GM19351 (cell line): Measurements from ENCODE around the gene DNM3.
A peak's percentile ranks its signal among the peaks of the same experiment; 100 is the strongest.
"Not testable (repeated sequence)": the region's sequence is repeated elsewhere in the genome, so short reads cannot be mapped to it uniquely, and the experiment has no call there.

ENCODE experiments used
- ATAC-seq: cut with Tn5 transposase; IDR thresholded peaks from one replicate; pipeline ENCODE4 v1.9.1; 2021; ENCODE audit warnings: mild to moderate bottlenecking, moderate library complexity; ENCODE audit not compliant: unreplicated experiment

The DNM3 gene

DNA sequence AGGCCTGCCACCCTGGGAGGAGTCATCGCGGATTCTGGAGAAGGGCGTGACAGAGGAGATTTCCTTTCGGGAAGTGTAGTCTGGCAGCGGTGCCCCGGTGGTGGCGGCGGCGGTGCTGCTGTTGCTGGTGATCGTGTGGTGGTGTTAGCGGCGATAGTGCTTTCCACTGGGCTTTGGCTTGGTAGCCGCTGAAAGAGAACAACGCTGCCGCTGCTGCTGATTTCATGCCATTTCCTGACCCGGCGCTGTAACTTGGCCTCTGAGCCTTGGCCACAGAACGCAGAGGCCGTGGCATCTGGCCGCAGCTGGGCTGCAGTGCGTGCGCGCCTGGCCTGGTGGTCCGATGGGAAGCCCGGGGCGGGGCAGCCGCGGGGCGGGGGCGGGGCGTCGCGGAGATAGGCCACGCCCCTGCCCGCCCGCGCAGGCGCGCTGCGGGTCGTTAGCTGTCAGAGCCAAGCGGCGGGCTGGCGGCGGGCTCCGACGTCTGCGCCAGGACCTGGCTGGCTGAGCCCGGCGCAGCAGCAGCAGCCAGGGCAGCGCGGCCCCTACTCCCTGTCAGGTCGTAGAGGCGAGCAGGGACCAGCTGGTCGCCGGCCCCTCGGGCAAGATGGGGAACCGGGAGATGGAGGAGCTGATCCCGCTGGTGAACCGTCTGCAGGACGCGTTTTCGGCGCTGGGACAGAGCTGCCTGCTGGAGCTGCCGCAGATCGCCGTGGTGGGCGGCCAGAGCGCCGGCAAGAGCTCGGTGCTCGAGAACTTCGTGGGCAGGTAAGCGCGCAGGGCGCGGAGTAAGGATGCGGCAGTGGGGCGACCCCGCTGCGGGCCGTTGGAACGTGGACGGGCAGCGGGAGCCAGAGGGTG lies at the start of gene DNM3:
Gene DNM3, plus strand, starts transcription at position 449 of the 861 bp plus-strand sequence. Its CDS starts 159 bp downstream, at position 608.
- peak; percentile 91 for ATAC-seq

DNA sequence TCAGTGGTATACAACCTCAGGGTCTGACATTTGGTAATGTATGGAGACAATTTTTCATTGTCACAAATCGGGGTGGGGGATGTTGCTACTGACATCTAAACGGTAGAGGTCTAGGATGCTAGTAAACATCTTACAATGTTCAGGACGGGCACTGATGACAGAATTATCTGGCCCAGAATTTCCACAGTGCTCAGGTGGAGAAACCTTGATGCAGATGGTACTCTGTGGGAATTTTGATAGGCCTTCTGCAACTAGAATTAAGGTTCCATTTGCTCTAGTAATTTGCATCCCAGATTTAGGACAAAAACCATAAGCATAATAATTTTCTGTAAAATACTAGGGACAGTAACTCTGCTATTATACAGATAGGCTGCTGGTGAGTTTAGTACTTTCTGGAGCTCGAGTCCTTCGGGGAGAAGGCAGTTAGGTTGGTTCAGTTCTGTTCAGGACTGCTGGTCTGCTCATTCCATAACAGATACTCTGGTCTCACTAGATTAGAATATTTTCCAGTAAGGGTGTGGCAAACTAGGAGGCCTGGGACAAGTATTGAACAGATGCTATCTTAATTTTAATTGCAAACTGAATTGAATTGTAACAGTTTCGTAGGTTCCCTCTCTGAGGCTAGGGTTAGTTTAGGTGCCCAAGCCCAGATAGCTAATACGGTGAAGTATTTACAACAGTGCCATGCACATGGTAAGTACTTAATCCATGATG lies 48.5 kb upstream of the DNM3 start:
- ATAC-seq: no peak

DNA sequence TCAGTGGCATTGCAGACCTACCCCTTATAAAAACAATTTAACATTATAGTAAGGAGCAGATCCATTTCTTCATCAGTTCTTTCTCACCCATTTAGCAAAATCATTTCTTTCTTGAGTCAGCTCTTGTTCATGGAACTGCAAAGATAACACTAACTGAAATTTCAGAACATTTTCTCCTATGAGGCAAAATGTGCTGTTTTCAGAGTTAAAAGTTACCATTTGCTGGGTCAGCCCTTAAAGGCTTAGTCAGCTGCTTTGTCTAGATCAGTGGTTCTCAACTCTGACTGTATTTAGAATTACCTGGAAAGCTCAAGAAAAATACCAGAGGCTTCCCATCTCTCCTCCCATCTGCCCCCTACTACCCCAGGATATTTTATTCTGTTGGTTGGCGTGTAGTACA lies 47.7 kb upstream of the DNM3 start:
- no peak for ATAC-seq

DNA sequence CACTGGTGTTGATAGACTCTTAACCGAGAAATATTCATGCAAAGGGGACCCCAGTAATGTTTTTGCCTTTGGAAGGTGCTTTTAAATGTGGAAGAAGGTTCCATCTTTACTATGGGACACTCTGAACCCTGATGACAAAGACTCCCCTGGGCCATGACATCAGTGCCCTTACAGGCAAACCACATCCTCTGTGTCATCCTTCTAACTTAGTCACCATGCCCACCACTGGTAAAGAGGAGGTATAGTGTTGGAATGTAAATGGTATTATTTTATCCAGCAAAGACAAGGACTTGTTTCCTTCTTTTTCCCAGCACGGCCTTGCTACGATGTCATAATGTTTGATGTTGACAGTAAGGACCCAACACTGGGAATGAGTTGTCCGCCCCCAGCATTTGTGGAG lies 47.2 kb upstream of the DNM3 start:
- ATAC-seq: no peak

DNA sequence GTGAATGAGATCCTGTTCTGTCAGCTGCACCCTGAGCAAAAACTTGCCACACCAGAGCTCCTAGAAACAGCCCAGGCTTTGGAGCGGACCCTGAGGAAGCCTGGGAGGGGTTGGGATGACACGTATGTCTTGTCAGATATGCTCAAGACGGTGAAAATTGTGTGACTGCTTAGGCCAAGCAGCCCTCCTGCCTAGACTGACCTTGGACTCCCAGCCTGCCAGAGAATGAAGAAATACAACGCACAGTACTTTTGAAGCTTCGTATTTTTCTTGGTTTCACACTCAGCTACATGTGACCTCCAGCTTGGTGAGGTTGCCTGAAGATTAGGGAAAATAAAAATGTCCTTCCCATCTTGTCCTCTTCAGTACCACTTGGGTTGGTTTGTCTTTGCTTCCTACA lies 44.7 kb upstream of the DNM3 start:
- ATAC-seq: no peak

DNA sequence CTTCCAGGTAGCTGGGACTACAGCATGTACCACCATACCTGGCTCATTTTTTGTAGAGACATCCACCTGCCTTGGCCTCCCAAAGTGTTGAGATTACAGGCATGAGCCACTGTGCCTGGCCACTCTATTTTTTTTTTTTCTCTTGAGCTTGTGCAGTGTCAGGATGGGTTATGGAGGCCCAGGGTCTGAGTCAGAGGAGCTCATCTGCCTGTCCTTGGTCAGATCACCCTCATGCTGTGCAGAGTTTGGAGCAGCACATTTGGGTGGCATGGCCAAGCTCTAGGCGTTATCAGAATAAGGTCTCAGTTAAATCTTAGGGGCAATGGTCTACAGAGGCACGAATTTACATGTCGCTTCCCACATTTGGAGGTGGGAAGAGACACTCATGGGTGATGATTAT lies 43.0 kb upstream of the DNM3 start:
- ATAC-seq: no peak

DNA sequence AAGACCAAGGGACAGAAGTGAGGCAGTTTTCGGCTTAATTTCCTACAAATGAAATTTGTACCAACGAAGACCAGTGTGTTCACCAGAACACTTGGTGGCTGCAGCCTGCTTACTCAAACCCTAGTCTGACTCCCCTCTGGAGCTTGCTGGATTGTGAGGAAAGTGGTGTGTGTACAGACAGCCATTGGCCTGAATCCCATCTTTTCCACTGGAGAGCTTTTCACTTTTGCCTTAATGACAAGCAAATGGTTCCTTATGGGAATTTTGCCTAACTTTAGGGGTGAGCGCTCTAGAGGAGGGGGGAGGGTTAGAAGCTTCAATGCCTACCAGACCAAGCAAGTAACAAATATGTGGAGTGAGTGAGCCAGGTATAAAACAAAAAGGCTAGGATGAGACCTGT lies 42.5 kb upstream of the DNM3 start:
- ATAC-seq: no peak

DNA sequence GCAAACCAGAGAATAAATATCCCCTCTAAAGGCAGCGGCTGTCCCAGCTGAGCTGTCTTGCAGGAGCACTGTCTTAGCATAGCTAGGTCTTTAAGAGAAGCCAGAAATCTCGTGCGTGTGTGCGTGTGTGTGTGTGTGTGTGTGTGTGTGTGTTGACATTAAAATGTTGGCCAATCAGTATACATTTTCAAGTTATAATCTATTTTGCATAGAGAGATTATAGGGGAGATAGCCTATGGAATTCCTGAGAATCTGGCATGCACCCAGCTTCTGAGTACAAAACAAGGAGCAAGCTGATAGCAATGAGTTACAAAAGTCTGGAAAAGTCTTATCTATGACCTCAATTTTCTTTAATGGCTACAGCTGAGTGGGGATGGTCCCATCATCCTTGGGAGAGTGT lies 42.1 kb upstream of the DNM3 start:
- ATAC-seq: no peak

DNA sequence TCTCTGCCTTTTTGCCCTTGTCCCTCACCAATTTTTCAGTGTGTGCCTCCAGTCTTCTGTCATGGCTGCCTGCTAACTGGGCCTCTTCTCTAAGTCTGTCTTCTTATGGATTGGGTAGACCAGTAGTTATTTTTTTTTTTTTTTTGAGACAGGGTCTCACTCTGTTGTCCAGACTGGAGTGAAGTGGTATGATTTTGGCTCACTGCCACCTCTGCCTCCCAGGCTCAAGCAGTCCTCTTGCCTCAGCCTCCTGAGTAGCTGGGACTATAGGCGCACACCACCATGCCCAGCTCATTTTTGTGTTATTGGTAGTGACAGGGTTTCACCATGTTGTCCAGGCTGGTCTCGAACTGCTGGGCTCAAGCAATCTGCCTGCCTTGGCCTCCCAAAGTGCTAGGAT lies 41.6 kb upstream of the DNM3 start:
- not testable (repeated sequence) for ATAC-seq

DNA sequence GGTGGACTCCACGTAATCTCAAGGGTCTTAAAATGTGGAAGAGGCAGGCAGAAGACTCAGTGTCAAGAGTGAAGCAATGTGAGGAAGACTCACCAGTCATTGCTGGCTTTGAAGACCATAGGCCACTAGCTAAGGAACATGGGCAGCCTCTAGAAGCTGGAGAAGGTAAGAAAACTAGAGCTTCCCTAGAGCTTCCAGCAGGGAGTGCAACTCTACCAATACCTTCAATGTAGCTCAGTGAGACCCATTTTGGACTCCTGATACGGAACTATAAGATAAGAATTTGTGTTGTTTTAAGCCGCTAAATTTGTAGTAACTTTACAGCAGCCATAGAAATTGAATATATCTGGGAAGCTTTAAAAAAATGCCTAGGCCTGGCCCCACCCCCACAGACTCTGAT lies 41.0 kb upstream of the DNM3 start:
- no peak for ATAC-seq

DNA sequence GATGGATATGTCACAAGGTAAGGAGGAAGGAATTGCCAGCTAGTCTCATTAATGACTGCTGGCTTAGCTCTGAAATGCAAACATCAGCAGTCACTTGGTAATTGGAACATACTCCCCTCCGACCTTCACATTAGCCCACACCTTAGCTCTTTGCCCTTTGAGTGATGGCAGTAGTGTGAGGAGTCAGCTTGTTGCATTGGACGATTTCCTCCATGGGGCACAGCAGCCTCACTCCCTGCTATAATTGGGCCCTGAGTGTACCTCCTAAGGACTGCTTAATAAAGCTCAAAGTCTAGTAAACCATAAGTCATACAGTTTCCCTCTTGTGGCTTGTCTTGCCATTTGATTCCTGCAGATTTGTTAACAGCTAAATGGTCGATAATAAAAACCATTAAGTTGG lies 40.4 kb upstream of the DNM3 start:
- ATAC-seq: no peak

DNA sequence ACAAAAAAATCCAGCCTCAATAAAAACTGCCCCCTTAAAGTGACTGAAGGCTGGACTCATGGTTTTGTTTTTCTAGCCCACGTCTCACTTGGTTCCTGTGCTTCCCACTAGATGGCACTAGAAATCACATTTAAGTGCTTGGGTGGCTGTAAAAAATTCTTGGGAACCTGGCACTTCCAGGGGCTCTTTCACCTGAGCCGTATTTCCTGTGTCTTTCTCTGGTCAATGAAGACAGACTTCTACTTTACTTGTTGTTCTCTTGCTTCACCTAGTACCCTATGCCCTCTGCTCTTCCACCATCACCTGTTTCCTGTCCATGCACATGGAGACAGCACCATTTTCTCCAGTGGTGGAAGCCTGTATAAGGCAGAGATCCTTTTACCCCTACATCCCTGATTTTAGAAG lies 39.8 kb upstream of the DNM3 start:
- no peak for ATAC-seq

DNA sequence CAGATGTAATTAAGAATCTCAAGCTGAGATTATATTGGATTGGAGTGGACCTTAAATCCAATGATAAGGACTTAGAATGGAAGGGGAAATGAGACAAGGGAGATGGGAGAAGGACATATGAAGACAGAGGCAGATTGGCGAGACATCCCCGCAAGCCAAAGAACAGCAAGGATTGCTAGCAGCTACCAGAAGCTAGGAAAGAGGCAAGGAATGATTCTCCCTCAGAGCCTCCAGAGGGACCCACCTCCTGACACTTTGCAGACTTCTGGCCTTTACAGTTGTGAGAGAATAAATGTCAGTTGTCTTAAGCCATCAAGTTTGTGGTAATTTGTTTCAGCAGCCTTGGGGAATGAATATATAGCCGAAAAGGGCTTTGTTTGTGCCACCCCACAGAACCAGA lies 39.1 kb upstream of the DNM3 start:
- ATAC-seq: no peak

DNA sequence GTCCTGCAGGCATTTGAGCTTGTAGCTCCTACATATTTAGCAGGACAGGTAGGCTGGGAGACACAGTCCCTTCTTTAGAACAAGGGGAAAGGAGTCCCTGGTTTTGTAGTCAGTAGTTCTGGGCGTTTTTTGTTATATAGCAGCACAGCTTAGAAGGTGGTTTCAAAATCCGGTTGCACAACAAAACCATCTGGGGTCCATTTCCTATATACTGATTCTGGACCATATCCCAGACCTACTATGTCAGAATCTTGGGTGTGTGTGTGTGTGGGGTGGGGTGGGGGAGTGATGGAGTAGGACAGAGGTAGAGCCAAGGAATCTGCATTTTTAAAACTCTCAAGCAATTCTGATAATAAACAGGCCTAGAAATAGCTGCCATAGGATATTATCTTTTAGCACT lies 38.3 kb upstream of the DNM3 start:
- no peak for ATAC-seq

DNA sequence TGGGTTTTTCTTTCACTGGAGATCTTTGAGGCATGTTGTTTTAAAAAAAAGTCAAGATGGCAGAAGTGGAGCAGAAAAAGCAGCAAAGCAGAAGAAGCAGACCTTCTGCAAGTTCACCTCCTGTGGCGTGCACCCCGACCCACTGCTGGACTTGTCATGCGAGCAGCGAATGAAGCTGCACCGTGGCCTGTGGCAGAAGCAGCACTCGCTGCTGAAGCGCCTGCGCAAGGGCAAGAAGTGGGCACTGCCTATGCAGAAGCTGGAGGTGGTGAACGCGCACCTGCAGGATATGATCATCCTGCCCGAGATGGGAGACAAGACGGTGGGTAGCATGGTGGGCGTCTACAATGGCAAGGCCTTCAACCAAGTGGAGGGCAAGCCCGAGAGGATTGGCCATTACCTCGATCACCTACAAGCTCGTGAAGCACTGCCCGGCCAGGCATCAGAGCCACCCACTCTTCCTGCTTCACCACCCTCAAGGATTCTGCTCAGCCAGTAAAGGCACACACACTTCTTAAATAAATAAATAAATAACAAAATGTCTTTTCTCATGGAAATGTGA lies 37.8 kb upstream of the DNM3 start:
- ATAC-seq: no peak

DNA sequence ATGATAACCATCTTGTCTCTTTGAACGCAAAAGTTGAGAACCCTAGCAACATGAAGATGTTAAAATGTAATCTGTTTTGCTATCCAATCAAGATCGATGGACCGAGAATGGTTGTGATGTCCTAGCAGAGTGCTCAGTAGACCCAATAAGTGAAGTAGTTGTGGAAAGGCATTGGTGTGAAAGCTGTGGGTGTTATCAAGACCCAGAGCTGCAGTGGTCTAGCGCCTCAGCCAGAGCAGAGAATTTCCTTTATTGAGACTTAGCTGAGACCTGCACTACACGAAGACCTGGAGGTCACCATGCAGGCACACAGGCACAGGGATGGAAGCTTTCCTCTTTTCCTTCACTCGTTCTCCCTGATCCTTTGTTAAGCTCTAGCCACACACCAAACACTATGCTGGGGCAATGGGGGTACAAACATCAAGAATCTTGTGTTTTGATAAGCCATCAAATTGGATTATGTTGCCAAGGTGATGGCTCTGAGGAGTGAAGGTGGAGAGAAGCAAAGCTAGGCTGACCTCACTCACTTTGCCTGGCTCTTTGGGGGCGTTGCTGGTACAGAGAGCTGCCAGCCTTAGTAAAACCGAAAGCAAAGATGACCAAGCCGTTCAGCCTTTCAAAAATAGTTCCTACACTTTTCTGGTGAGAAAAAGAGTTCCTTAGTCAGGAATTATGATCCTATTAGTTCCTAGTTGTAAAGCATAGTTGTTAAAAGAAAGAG lies 35.7 kb upstream of the DNM3 start:
- peak; percentile 89 for ATAC-seq

DNA sequence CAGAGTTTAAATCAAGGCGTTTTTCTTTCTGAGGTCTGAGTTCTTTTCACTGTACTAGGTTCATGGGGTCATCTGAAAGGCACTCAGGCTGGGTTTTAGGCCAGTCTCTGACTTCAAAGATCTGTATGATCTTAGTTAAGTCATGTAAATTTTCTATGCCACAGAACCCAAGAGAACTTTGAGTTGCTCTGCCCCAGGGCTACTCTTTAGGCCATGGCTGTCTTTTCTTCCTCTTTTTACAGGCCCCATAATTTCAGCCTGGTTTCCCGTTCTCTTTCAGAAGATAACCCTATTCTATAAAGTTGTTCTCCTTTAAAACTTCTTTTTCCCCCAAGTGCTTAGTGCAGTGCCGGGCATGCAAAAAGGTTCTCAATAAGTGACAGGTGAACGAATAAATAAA lies 33.7 kb upstream of the DNM3 start:
- peak; percentile 47 for ATAC-seq

DNA sequence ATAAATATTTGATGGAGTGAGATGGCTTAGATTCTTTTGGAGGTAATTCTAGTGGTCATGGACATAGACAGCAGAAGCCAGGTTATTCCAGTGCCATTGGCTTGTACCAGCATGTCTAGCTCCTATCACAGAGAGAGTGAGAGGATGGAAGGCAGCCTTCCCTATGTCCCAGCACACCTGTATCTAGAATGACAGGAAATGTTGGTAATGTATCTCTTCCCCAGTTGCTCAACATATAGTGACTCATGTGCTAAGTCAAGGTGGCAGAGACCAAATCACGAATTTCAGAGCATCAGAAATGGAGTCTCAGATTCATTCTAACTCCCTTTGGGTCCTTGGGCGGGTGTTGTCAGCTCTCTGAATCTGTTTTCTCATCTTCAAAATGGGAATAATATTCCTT lies 31.5 kb upstream of the DNM3 start:
- ATAC-seq: no peak

DNA sequence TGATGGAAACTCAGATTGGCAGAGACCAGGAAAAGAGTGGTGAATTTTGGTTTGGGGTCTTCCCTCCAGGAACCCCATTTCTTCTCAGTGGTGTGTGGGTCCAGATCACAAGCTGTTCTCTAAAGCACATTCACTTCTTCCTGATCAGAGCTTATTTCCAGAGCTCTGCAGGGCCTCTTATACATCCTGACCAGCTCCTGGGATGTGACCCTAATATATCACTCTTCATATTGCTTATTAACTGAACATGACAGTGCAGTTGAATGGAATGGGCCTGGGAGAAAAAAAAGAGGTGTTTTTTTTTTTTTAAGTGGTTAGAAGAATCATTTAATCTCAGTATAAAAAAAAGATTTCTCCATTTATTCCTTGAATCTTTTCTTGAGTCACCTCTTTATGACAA lies 29.6 kb upstream of the DNM3 start:
- ATAC-seq: no peak

DNA sequence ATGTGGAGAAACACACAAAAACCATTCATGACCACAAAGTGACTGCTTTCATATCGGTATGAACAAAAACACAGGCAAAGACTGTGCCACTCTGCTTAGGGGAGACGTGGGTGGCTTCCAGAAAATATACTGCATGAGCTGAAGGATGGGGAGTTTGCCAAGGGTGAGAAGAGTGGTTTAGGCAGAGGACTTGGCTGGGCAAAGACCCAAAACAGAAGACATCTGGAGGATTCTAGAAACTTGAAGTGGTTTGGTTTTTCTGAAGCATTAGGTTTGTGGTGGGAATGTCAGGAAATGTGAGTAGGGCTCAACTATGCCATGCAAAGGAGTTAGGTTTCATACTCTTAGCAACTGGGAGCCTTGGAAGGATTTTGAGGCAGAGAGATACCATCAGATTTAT lies 26.6 kb upstream of the DNM3 start:
- no peak for ATAC-seq

DNA sequence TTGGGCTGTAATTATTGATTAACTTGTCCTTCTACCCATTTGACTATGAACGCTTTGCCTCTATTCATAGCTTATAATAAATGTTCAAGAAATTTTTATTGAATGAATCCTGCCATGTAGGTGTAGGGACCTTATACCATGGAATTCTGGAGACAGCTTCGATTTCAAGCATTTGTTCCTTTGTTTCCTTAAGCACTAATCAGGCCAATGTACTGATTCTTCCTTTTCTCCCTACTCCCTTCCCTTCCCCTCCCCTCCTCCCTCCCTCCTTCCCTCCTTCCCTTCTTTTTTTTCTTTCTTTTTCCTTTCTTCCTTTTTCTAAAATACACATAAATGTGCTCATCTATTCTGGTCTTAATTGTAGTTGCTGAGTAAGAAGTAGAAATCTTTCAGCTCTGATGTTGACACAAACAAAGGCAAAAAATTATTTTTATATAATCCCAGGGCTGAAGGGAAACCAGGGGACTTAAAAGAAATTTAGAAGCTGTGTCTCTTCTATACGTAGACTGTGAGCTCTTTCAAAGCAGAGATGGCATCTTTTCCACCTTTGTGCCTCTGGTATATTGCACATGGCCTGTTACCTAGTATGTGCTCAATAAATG lies 24.9 kb upstream of the DNM3 start:
- ATAC-seq: no peak
